ENCODE data around the gene SPATA3.

GRCh38 chr2:231036578-231037106, 40.7 kb downstream of the SPATA3 start:
- TF ChIP-seq CTCF (conservative IDR thresholded peaks at IDR 0.05; ENCODE audit: low read depth, low read length) = no peak
- no peak for TF ChIP-seq EZH2phosphoT487 (IDR thresholded peaks at IDR 0.05; ENCODE audit: borderline replicate concordance, low read length)

All from PC-3 (cell line).